WTC11 (cell line): ENCODE data around the gene LMF2. TPM values are rescaled to one million over a fixed set of nuclear protein-coding genes. Genes with fewer than 3 reads are reported as not detected.

ENCODE experiments used
- ATAC-seq: fragments of 200-7000 bp; cut with Tn5 transposase; 2 replicates; pipeline ENCODE4 v1.10.0; 2021; ENCODE audit warnings: mild to moderate bottlenecking, moderate library complexity
- CTCF ChIA-PET: fragments of 300-600 bp; sonication (Branson Sonifier 250); formaldehyde crosslinking; loops from one replicate; lab custom pipeline; 2021; ENCODE audit warnings: antibody characterized with exemption; lab: Charles Lee
- POLR2A ChIA-PET: fragments of 350-600 bp; sonication (Branson Sonifier 250); formaldehyde crosslinking; loops from one replicate; lab custom pipeline; 2021; ENCODE audit warnings: antibody characterized with exemption; lab: Charles Lee
- DNase-seq: peaks from one replicate; pipeline ENCODE4 v3.0.0; 2021; ENCODE audit warnings: low spot score
- H3K27ac Mint-ChIP-seq: 2 replicates; pipeline ENCODE4 v1.8.0; 2021; ENCODE audit warnings: mixed read lengths
- H3K27me3 Mint-ChIP-seq: 2 replicates; pipeline ENCODE4 v1.8.0; 2021; ENCODE audit warnings: low read depth, mild to moderate bottlenecking, moderate library complexity, mixed read lengths
- H3K36me3 Mint-ChIP-seq: 2 replicates; pipeline ENCODE4 v1.8.0; 2021; ENCODE audit warnings: mixed read lengths
- H3K4me1 Mint-ChIP-seq: 2 replicates; pipeline ENCODE4 v1.8.0; 2022; ENCODE audit warnings: mixed read lengths
- H3K4me3 Mint-ChIP-seq: 2 replicates; pipeline ENCODE4 v1.8.0; 2021; ENCODE audit warnings: mild to moderate bottlenecking, moderate library complexity, mixed read lengths
- H3K9me3 Mint-ChIP-seq: 2 replicates; pipeline ENCODE4 v1.8.0; 2021; ENCODE audit warnings: mixed read lengths
- AFF4 ChIP-seq: sonication (generic); formaldehyde crosslinking; IDR thresholded peaks from 2 replicates; pipeline ENCODE4 v1.8.1; 2023; ENCODE audit warnings: mild to moderate bottlenecking, missing genetic modification reagents, borderline replicate concordance
- ARID4B ChIP-seq: sonication (generic); formaldehyde crosslinking; IDR thresholded peaks from 2 replicates; pipeline ENCODE4 v1.8.0; 2023; ENCODE audit warnings: missing genetic modification reagents, mild to moderate bottlenecking, borderline replicate concordance
- CBFB ChIP-seq: sonication (generic); formaldehyde crosslinking; IDR thresholded peaks from 2 replicates; pipeline ENCODE4 v1.8.1; 2022; ENCODE audit warnings: mild to moderate bottlenecking, low read depth, missing genetic modification reagents
- CREB1 ChIP-seq: sonication (generic); formaldehyde crosslinking; IDR thresholded peaks from 2 replicates; pipeline ENCODE4 v1.8.0; 2023; ENCODE audit warnings: mild to moderate bottlenecking, missing genetic modification reagents
- E2F1 ChIP-seq: sonication (generic); formaldehyde crosslinking; IDR thresholded peaks from 2 replicates; pipeline ENCODE4 v1.8.0; 2022; ENCODE audit warnings: mild to moderate bottlenecking, missing genetic modification reagents
- EMX1 ChIP-seq: fragments of 250-450 bp; sonication (Bioruptor Pico); IDR thresholded peaks from 2 replicates; pipeline ENCODE4 v1.8.0; 2021; ENCODE audit warnings: mild to moderate bottlenecking
- ESRRA ChIP-seq: sonication (generic); formaldehyde crosslinking; IDR thresholded peaks from 2 replicates; pipeline ENCODE4 v1.8.1; 2022; ENCODE audit warnings: mild to moderate bottlenecking, missing genetic modification reagents, borderline replicate concordance
- IRF1 ChIP-seq: sonication (generic); formaldehyde crosslinking; IDR thresholded peaks from 2 replicates; pipeline ENCODE4 v1.8.0; 2023; ENCODE audit warnings: missing genetic modification reagents
- NR1H2 ChIP-seq: sonication (generic); formaldehyde crosslinking; IDR thresholded peaks from 2 replicates; pipeline ENCODE4 v1.9.0; 2021; ENCODE audit warnings: mild to moderate bottlenecking, moderate library complexity, missing genetic modification reagents
- TEAD1 ChIP-seq: sonication (generic); formaldehyde crosslinking; IDR thresholded peaks from 2 replicates; pipeline ENCODE4 v1.8.0; 2022; ENCODE audit warnings: mild to moderate bottlenecking, missing genetic modification reagents
- total RNA-seq: library from RNA; stranded (reverse); gene quantifications from 3 replicates; pipeline ENCODE4 v1.2.3, GENCODE V29; 2021

Gene LMF2
- total RNA-seq, 1 experiment from 2014 or later, result 43.7 TPM

GRCh38 chr22:50551160-50551752 is 43.8 kb upstream of the LMF2 start (continued):
- no peak for TF ChIP-seq ARID4B (CRISPR knock-in tag)
- TF ChIP-seq NR1H2 (CRISPR knock-in tag), result no peak
- no peak for TF ChIP-seq CBFB (CRISPR knock-in tag)
- no peak for TF ChIP-seq AFF4
- TF ChIP-seq CREB1 (CRISPR knock-in tag), result no peak
- TF ChIP-seq TEAD1 (CRISPR knock-in tag), result no peak

- no peak overlapping the region for H3K4me3 Mint-ChIP-seq
- no peaks in the 10 kb centered on the region for H3K9me3 Mint-ChIP-seq
Measured at GRCh38 chr22:50550395-50550794, 42.9 kb upstream of the LMF2 start.

More at GRCh38 chr22:50550395-50550794, 42.9 kb upstream of the LMF2 start:
- ChIA-PET CTCF (interaction anchor here (0.9 to 3.7 kb wide), 5 partner anchors 9 to 62 kb away, joined by 3 to 13 read pairs (median 8); partner anchors contain the start of gene SYCE3), POLR2A (no interaction called here)
- H3K27ac Mint-ChIP-seq, result no peak overlapping the region
- H3K36me3 Mint-ChIP-seq, result no peaks in the 10 kb centered on the region
- no peak for DNase-seq
- ATAC-seq, result no peak
- no peaks in the 10 kb centered on the region; the same call in 1 of the 2 replicates for H3K27me3 Mint-ChIP-seq
- TF ChIP-seq EMX1 (CRISPR knock-in tag), result no peak
- no peak for TF ChIP-seq ESRRA (CRISPR knock-in tag)
- no peak for TF ChIP-seq E2F1 (CRISPR knock-in tag)
- TF ChIP-seq IRF1 (CRISPR knock-in tag), result no peak
- H3K4me1 Mint-ChIP-seq, result peaks cover 4% of the 10 kb centered on the region
